ENCODE results near the gene VSX1. TPM values are rescaled to one million over a fixed set of nuclear protein-coding genes. Genes with fewer than 3 reads are reported as not detected.
A peak's percentile ranks its signal among the peaks of the same experiment; 100 is the strongest.

VSX1 gene
- total RNA-seq, 2 donors from 2014 or later = not detected

DNA sequence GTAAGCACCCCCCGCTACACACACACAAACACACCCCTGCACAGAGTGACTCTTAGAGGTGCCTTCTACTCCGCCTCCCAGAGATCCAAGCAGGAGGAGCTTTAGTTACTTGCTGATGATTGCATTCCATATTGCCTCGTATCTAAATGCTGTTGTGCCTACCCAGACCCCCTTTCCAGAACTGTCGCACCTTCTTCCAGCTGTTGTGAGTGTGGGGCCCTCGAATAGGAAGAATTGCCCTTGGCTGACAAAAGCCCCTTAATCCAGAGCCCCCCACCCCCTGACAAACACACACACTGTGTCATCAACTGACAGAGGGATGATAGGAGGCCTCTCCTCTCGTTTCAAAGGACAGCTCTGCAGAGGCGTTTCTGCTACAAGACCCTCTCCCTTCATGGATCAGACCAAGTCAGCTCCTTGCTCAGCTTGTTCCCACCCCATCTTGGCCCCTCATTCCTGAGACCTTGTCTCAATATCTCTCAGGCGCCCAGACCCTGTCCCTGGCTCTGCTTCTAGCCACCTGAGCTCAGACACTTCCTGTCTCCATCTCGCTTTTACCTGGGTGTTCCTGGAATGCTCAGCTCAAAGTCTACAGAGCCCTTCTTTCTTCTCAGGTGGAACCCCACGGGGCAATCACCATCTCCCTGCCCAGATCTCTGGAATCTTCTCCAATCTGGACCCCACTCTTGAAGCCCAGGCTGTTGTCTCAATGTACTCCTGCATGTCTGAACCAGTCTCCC, 4.0 kb upstream of the VSX1 start:
- H3K36me3 ChIP-seq (ENCODE audit: control insufficient read depth, insufficient read depth, low read length) = no peaks in the 10 kb centered on the region
- no peak overlapping the region for H3K9ac ChIP-seq (ENCODE audit: extremely low read depth, low read length, poor library complexity, severe bottlenecking)
- no peak overlapping the region for H3K4me3 ChIP-seq (ENCODE audit: low read length)
- Mint-ChIP-seq H3K9me3 (no peaks in the 10 kb centered on the region), H3K27me3 (ENCODE audit: insufficient read depth) (peaks cover 91% of the 10 kb centered on the region), H3K36me3 (ENCODE audit: low read depth) (no peaks in the 10 kb centered on the region), H3K27ac (no peak overlapping the region), H3K4me3 (no peak overlapping the region), H3K4me1 (peaks cover 8% of the 10 kb centered on the region)
- H3K27ac ChIP-seq (ENCODE audit: low read depth, low read length) = no peak overlapping the region
- DNase-seq = no peak
- TF ChIP-seq, protein P1, sequence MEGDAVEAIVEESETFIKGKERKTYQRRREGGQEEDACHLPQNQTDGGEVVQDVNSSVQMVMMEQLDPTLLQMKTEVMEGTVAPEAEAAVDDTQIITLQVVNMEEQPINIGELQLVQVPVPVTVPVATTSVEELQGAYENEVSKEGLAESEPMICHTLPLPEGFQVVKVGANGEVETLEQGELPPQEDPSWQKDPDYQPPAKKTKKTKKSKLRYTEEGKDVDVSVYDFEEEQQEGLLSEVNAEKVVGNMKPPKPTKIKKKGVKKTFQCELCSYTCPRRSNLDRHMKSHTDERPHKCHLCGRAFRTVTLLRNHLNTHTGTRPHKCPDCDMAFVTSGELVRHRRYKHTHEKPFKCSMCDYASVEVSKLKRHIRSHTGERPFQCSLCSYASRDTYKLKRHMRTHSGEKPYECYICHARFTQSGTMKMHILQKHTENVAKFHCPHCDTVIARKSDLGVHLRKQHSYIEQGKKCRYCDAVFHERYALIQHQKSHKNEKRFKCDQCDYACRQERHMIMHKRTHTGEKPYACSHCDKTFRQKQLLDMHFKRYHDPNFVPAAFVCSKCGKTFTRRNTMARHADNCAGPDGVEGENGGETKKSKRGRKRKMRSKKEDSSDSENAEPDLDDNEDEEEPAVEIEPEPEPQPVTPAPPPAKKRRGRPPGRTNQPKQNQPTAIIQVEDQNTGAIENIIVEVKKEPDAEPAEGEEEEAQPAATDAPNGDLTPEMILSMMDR (conservative IDR thresholded peaks at IDR 0.05) = no peak
- 82% methylated on average over 8 to 10 of the region's 10 CpGs for WGBS, 2 experiments (ENCODE audit: insufficient coverage in 1 of 2, insufficient read length in 1 of 2)
- H3K4me1 ChIP-seq (ENCODE audit: control insufficient read depth, insufficient read depth, low read length) = no peaks in the 10 kb centered on the region
- H3K9me3 ChIP-seq (ENCODE audit: control insufficient read depth, low read length) = no peaks in the 10 kb centered on the region
- H3K27me3 ChIP-seq (ENCODE audit: control insufficient read depth, insufficient read depth, low read length, poor library complexity, severe bottlenecking) = peaks cover 97% of the 10 kb centered on the region

DNA sequence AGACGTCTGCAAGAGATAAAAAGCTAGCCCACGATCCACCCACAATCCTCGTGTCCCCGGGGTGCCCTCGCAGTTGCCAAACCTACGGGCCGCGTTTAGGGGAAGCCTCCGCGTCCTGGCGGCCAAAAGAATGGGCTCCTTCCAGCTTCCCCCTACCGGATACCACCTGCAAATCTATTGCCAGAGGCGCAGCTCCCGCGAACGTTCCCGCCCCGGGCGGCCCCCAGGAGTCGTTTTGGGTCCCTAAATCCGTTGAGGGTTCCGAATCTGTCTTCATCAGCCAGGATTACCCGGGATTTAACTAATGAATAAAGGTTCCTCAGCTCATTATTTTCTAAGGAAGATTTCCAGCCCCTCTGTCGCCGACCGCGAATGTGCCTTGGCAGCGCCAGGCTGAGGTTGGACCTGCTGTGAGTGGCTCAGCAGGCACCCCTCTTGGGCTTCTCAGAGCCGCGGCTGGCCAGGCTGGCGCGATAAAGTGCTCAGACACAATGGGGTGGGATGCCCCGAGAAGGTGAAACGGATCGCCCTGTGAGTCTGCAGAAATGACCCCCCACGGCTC, 2.8 kb upstream of the VSX1 start:
- DNase-seq = peak; percentile 72
- no peaks in the 10 kb centered on the region for H3K36me3 ChIP-seq (ENCODE audit: control insufficient read depth, insufficient read depth, low read length)
- no peak overlapping the region for H3K27ac Mint-ChIP-seq
- H3K4me1 ChIP-seq (ENCODE audit: control insufficient read depth, insufficient read depth, low read length) = no peaks in the 10 kb centered on the region
- H3K9me3 ChIP-seq (ENCODE audit: control insufficient read depth, low read length) = no peaks in the 10 kb centered on the region
- TF ChIP-seq, protein P1 (conservative IDR thresholded peaks at IDR 0.05) = peak; percentile 52
- H3K27ac ChIP-seq (ENCODE audit: low read depth, low read length) = no peak overlapping the region
- H3K27me3 Mint-ChIP-seq (ENCODE audit: insufficient read depth) = peaks cover 93% of the 10 kb centered on the region
- no peak overlapping the region for H3K9ac ChIP-seq (ENCODE audit: extremely low read depth, low read length, poor library complexity, severe bottlenecking)
- H3K4me3 Mint-ChIP-seq = peak overlapping the region; percentile 22
- no peaks in the 10 kb centered on the region for H3K9me3 Mint-ChIP-seq
- H3K4me1 Mint-ChIP-seq = peaks cover 8% of the 10 kb centered on the region
- H3K27me3 ChIP-seq (ENCODE audit: control insufficient read depth, insufficient read depth, low read length, poor library complexity, severe bottlenecking) = peaks cover 97% of the 10 kb centered on the region
- H3K36me3 Mint-ChIP-seq (ENCODE audit: low read depth) = no peaks in the 10 kb centered on the region
- 5 to 6% methylated on average over 20 to 36 of the region's 36 CpGs for WGBS, 2 experiments (ENCODE audit: insufficient coverage in 1 of 2, insufficient read length in 1 of 2)
- peak overlapping the region; percentile 73 for H3K4me3 ChIP-seq (ENCODE audit: low read length)

DNA sequence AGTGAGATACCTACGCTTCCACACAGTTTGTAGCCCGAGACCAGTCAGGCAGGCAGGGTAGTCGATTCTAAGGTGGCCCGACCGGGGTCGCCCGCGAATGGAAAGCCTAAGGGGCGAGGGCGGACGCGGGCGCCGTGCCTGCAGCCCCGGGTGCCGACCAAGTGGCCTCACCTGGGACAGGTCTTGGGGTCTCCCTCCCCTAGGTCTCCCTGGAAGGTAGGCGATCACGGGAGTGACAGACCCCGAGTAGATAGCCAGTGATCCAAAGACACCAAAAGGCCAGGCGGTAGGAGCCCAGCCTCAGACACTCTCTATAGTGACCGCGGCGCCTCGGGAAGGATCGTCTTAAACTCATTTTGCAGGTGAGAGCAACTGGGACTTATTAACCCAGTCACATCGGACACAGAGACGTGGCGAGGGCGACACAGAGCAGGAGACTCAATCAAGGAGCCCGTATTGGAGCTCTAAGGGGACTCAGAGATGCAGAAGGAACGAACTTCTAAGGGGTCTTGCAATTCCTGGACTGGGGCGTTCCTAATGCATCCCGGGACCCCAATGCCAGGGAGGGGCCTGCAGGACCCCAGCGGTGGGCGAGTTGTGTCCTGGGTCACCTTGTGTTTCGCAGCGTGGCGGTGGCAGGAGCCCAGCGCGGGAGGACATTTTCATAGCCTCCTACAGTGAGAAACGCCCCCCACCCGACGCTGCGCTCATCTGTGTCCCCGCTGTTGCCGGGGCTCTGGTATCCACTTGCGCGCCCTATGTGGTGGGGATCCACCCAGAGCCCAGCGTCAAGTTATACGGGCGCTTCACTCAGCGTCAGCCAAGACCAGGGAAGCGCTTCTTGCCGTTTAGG, 2.1 kb upstream of the VSX1 start:
- TF ChIP-seq, protein P1 (conservative IDR thresholded peaks at IDR 0.05) = peak; percentile 87
- H3K36me3 ChIP-seq (ENCODE audit: control insufficient read depth, insufficient read depth, low read length) = no peaks in the 10 kb centered on the region
- no peak overlapping the region for H3K9ac ChIP-seq (ENCODE audit: extremely low read depth, low read length, poor library complexity, severe bottlenecking)
- no peaks in the 10 kb centered on the region for H3K36me3 Mint-ChIP-seq (ENCODE audit: low read depth)
- H3K27me3 Mint-ChIP-seq (ENCODE audit: insufficient read depth) = peaks cover 96% of the 10 kb centered on the region
- peak; percentile 91 for DNase-seq
- peaks cover 8% of the 10 kb centered on the region for H3K4me1 Mint-ChIP-seq
- H3K27ac ChIP-seq (ENCODE audit: low read depth, low read length) = no peak overlapping the region
- H3K9me3 ChIP-seq (ENCODE audit: control insufficient read depth, low read length) = no peaks in the 10 kb centered on the region
- no peaks in the 10 kb centered on the region for H3K4me1 ChIP-seq (ENCODE audit: control insufficient read depth, insufficient read depth, low read length)
- peak overlapping the region; percentile 24 for H3K4me3 Mint-ChIP-seq
- H3K9me3 Mint-ChIP-seq = no peaks in the 10 kb centered on the region
- H3K27me3 ChIP-seq (ENCODE audit: control insufficient read depth, insufficient read depth, low read length, poor library complexity, severe bottlenecking) = peaks cover 97% of the 10 kb centered on the region
- H3K27ac Mint-ChIP-seq = no peak overlapping the region
- peak overlapping the region; percentile 73 for H3K4me3 ChIP-seq (ENCODE audit: low read length)
- 7% methylated on average over 32 to 54 of the region's 54 CpGs for WGBS, 2 experiments (ENCODE audit: insufficient coverage in 1 of 2, insufficient read length in 1 of 2)

Measured in endodermal cell (in vitro differentiated cells).